Esophagus mucosa (tissue), 1 donor: ENCODE results near the gene APCDD1. TPM values are rescaled to one million over a fixed set of nuclear protein-coding genes. Genes with fewer than 3 reads are reported as not detected.

Source experiments
- ATAC-seq: fragments of 200-7000 bp; cut with Tn5 transposase; one replicate; pipeline ENCODE4 v1.9.1; 2020
- total RNA-seq: library from RNA; stranded (reverse); gene quantifications from one replicate; pipeline ENCODE4 v1.2.4, GENCODE V29; 2023
- donor health status: DM: yes; HTN: yes; CAD: no.

APCDD1 gene
- 42.2 TPM for total RNA-seq

GRCh38 chr18:10453806-10454680, at the start of gene APCDD1:
Gene APCDD1, plus strand, starts transcription at chr18:10454635. Its CDS starts 347 bp downstream, at chr18:10454982.
- peak; percentile 71 for ATAC-seq

GRCh38 chr18:10405014-10405493, 49.4 kb upstream of the APCDD1 start:
- no peak for ATAC-seq

- ATAC-seq, result no peak
Measured at GRCh38 chr18:10405816-10406663, 48.4 kb upstream of the APCDD1 start.

GRCh38 chr18:10408131-10408530, 46.3 kb upstream of the APCDD1 start:
- no peak for ATAC-seq

- ATAC-seq, result no peak
Measured at GRCh38 chr18:10409041-10409440, 45.4 kb upstream of the APCDD1 start.

GRCh38 chr18:10410472-10411308, 43.7 kb upstream of the APCDD1 start:
- ATAC-seq, result peak; percentile 74

- peak; percentile 51 for ATAC-seq
Measured at GRCh38 chr18:10412933-10413332, 41.5 kb upstream of the APCDD1 start.

- ATAC-seq, result no peak
Measured at GRCh38 chr18:10413722-10414121, 40.7 kb upstream of the APCDD1 start.

GRCh38 chr18:10414293-10414842, 40.1 kb upstream of the APCDD1 start:
- no peak for ATAC-seq

- ATAC-seq, result no peak
Measured at GRCh38 chr18:10416065-10416464, 38.4 kb upstream of the APCDD1 start.

- peak; percentile 98 for ATAC-seq
Measured at GRCh38 chr18:10417191-10417590, 37.2 kb upstream of the APCDD1 start.

GRCh38 chr18:10417664-10418063, 36.8 kb upstream of the APCDD1 start:
- no peak for ATAC-seq

GRCh38 chr18:10418836-10419235, 35.6 kb upstream of the APCDD1 start:
- no peak for ATAC-seq

GRCh38 chr18:10419420-10420103, 34.9 kb upstream of the APCDD1 start:
- ATAC-seq, result no peak

- ATAC-seq, result no peak
Measured at GRCh38 chr18:10420561-10421352, 33.7 kb upstream of the APCDD1 start.

GRCh38 chr18:10421859-10422258, 32.6 kb upstream of the APCDD1 start:
- no peak for ATAC-seq

GRCh38 chr18:10422731-10423130, 31.7 kb upstream of the APCDD1 start:
- no peak for ATAC-seq

GRCh38 chr18:10424585-10425307, 29.7 kb upstream of the APCDD1 start:
- no peak for ATAC-seq

- no peak for ATAC-seq
Measured at GRCh38 chr18:10430677-10431076, 23.8 kb upstream of the APCDD1 start.

- ATAC-seq, result no peak
Measured at GRCh38 chr18:10431680-10432079, 22.8 kb upstream of the APCDD1 start.
